ENCODE results near the gene PTPRN2.

The PTPRN2 gene

GRCh38 chr7:157678501-157678900 is 909.1 kb downstream of the PTPRN2 start:
- no peak for TF ChIP-seq CTCF (conservative IDR thresholded peaks at IDR 0.05; ENCODE audit: low read depth, low read length)
- peak; percentile 28 for DNase-seq (ENCODE audit: low read depth)
- no peak overlapping the region for H3K4me3 ChIP-seq (ENCODE audit: low read depth, low read length)

GRCh38 chr7:157676456-157677255 is 911.0 kb downstream of the PTPRN2 start:
- TF ChIP-seq CTCF (conservative IDR thresholded peaks at IDR 0.05; ENCODE audit: low read depth, low read length) = no peak
- DNase-seq (ENCODE audit: low read depth) = no peak

DNA sequence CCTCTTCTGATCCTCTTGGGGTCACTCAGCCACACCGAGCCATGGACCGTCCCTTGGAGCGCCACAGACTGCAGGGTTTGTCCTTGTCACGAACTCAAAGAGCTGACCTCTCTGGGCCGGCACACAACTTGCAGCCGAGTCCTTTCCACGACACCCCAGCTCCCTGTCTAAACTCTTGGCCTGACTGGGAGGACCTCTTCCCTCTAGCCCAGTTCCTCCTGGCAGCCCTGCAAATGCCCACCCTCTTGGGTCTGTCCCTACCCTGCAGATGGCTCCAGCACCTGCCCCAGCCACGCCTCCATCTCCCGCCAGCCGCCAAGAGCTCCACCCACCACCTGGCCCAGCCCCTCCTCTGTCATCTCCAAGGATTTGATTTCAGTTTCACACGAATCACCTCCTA is 911.6 kb downstream of the PTPRN2 start:
- TF ChIP-seq CTCF (conservative IDR thresholded peaks at IDR 0.05; ENCODE audit: low read depth, low read length) = no peak
- no peak for DNase-seq (ENCODE audit: low read depth)
- no peak overlapping the region for H3K4me3 ChIP-seq (ENCODE audit: low read depth, low read length)

More at GRCh38 chr7:157676456-157677255, 911.0 kb downstream of the PTPRN2 start:
- H3K4me3 ChIP-seq (ENCODE audit: low read depth, low read length) = no peak overlapping the region

- no peak for TF ChIP-seq CTCF (conservative IDR thresholded peaks at IDR 0.05; ENCODE audit: low read depth, low read length)
- no peak overlapping the region for H3K4me3 ChIP-seq (ENCODE audit: low read depth, low read length)
- DNase-seq (ENCODE audit: low read depth) = no peak
These were observed 912.1 kb downstream of the PTPRN2 start for GRCh38 chr7:157675427-157675927.

DNA sequence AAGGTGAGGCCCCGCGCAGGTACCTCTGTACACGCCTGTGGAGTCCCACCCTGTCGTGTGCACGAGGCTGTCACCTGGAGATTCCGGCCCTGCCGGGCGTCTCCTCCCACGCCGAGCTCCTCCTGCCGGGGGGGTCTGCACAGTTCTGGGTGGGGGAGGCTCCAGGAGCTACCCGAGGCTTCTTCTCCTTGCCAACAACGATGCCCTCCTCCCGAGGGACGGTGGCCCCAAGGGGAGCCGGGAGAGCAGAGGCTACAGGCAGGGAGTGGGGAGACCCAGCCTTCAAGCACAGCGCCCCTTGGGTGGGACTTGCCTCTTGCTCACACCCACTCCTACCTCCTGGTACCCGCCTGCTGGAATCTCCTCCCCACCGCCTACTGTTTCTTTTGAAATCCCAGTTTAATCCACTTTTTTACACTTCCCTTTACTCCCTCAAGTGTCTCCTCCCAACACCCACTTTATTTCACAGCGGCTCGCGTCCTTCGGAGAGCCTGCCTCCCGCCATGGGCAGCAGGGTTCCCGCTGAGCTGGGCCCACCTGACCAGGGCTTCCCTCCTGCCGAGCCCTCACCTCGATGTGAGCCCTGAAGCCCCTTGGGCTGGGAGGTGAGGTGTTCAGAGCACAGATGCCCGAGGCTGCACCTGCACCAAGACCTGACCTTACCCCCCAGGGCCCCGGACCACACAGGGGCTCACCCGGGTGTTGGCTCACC is 912.8 kb downstream of the PTPRN2 start:
- no peak for DNase-seq (ENCODE audit: low read depth)
- TF ChIP-seq CTCF (conservative IDR thresholded peaks at IDR 0.05; ENCODE audit: low read depth, low read length) = no peak
- no peak overlapping the region for H3K4me3 ChIP-seq (ENCODE audit: low read depth, low read length)

GRCh38 chr7:157674027-157674714 is 913.5 kb downstream of the PTPRN2 start:
- H3K4me3 ChIP-seq (ENCODE audit: low read depth, low read length) = no peak overlapping the region
- no peak for TF ChIP-seq CTCF (conservative IDR thresholded peaks at IDR 0.05; ENCODE audit: low read depth, low read length)
- DNase-seq (ENCODE audit: low read depth) = no peak

Data from choroid plexus epithelial cell (primary cell).